ENCODE measurements around the gene RNF26.

Gene RNF26

GRCh38 chr11:119367661-119368120, 33.4 kb downstream of the RNF26 start:
- Mint-ChIP-seq H3K9me3 (no peaks in the 10 kb centered on the region), H3K27me3 (peaks cover 84% of the 10 kb centered on the region), H3K4me1 (peaks cover 15% of the 10 kb centered on the region), H3K27ac (no peak overlapping the region), H3K4me3 (no peak overlapping the region)
- no peak for DNase-seq
- no peak for ATAC-seq

- Mint-ChIP-seq H3K27ac (no peak overlapping the region), H3K27me3 (peaks cover 77% of the 10 kb centered on the region), H3K9me3 (no peaks in the 10 kb centered on the region), H3K4me1 (peaks cover 14% of the 10 kb centered on the region), H3K4me3 (no peak overlapping the region)
- ATAC-seq (no peak), DNase-seq (no peak)
These were observed 34.1 kb downstream of the RNF26 start for GRCh38 chr11:119368121-119369034.

GRCh38 chr11:119369132-119369925, 35.0 kb downstream of the RNF26 start:
- no peaks in the 10 kb centered on the region for H3K9me3 Mint-ChIP-seq
- ATAC-seq (no peak), DNase-seq (no peak)
- peaks cover 20% of the 10 kb centered on the region for H3K4me1 Mint-ChIP-seq
- H3K27me3 Mint-ChIP-seq = peaks cover 72% of the 10 kb centered on the region
- no peak overlapping the region for H3K4me3 Mint-ChIP-seq
- no peak overlapping the region for H3K27ac Mint-ChIP-seq

- ATAC-seq (no peak), DNase-seq (no peak)
- no peak overlapping the region for H3K27ac Mint-ChIP-seq
- peaks cover 13% of the 10 kb centered on the region for H3K4me1 Mint-ChIP-seq
- H3K27me3 Mint-ChIP-seq = peaks cover 60% of the 10 kb centered on the region
- H3K9me3 Mint-ChIP-seq = no peaks in the 10 kb centered on the region
- H3K4me3 Mint-ChIP-seq = no peak overlapping the region
These were observed 36.2 kb downstream of the RNF26 start for GRCh38 chr11:119370486-119371046.

GRCh38 chr11:119371067-119371601, 36.8 kb downstream of the RNF26 start:
- no peak overlapping the region for H3K4me3 Mint-ChIP-seq
- ATAC-seq (no peak), DNase-seq (no peak)
- H3K27me3 Mint-ChIP-seq = peaks cover 54% of the 10 kb centered on the region
- peaks cover 13% of the 10 kb centered on the region for H3K4me1 Mint-ChIP-seq
- no peaks in the 10 kb centered on the region for H3K9me3 Mint-ChIP-seq
- H3K27ac Mint-ChIP-seq = no peak overlapping the region

GRCh38 chr11:119371778-119372182, 37.5 kb downstream of the RNF26 start:
- peaks cover 48% of the 10 kb centered on the region for H3K27me3 Mint-ChIP-seq
- no peak overlapping the region for H3K4me3 Mint-ChIP-seq
- DNase-seq = no peak
- ATAC-seq = no peak
- H3K27ac Mint-ChIP-seq = no peak overlapping the region
- peaks cover 13% of the 10 kb centered on the region for H3K4me1 Mint-ChIP-seq
- no peaks in the 10 kb centered on the region for H3K9me3 Mint-ChIP-seq

- DNase-seq = no peak
- ATAC-seq = no peak
- Mint-ChIP-seq H3K27ac (no peak overlapping the region), H3K27me3 (peaks cover 41% of the 10 kb centered on the region), H3K4me3 (no peak overlapping the region), H3K9me3 (no peaks in the 10 kb centered on the region), H3K4me1 (peaks cover 17% of the 10 kb centered on the region)
These were observed 38.1 kb downstream of the RNF26 start for GRCh38 chr11:119372260-119373058.

- peaks cover 25% of the 10 kb centered on the region for H3K4me1 Mint-ChIP-seq
- H3K9me3 Mint-ChIP-seq = no peaks in the 10 kb centered on the region
- peak; percentile 33 for ATAC-seq
- H3K27ac Mint-ChIP-seq = peak overlapping the region in 1 of 2 donors; percentile 69
- no peak for DNase-seq
- no peak overlapping the region for H3K4me3 Mint-ChIP-seq
- peaks cover 33% of the 10 kb centered on the region for H3K27me3 Mint-ChIP-seq
These were observed 39.0 kb downstream of the RNF26 start for GRCh38 chr11:119373059-119373920.

- Mint-ChIP-seq H3K4me1 (peaks cover 27% of the 10 kb centered on the region), H3K27me3 (peaks cover 26% of the 10 kb centered on the region), H3K4me3 (no peak overlapping the region), H3K27ac (no peak overlapping the region), H3K9me3 (no peaks in the 10 kb centered on the region)
- no peak for DNase-seq
- no peak for ATAC-seq
These were observed 39.7 kb downstream of the RNF26 start for GRCh38 chr11:119373921-119374631.

GRCh38 chr11:119374632-119375336, 40.5 kb downstream of the RNF26 start:
- Mint-ChIP-seq H3K9me3 (no peaks in the 10 kb centered on the region), H3K27ac (no peak overlapping the region), H3K27me3 (peaks cover 19% of the 10 kb centered on the region), H3K4me3 (no peak overlapping the region), H3K4me1 (peaks cover 27% of the 10 kb centered on the region)
- ATAC-seq (no peak), DNase-seq (no peak)

- no peak for ATAC-seq
- no peaks in the 10 kb centered on the region for H3K9me3 Mint-ChIP-seq
- no peak overlapping the region for H3K4me3 Mint-ChIP-seq
- no peak overlapping the region for H3K27ac Mint-ChIP-seq
- DNase-seq = no peak
- peaks cover 27% of the 10 kb centered on the region for H3K4me1 Mint-ChIP-seq
- peaks cover 11% of the 10 kb centered on the region for H3K27me3 Mint-ChIP-seq
These were observed 41.2 kb downstream of the RNF26 start for GRCh38 chr11:119375337-119376196.

GRCh38 chr11:119376197-119376847, 42.0 kb downstream of the RNF26 start:
- peaks cover 10% of the 10 kb centered on the region for H3K27me3 Mint-ChIP-seq
- H3K4me1 Mint-ChIP-seq = peaks cover 27% of the 10 kb centered on the region
- H3K9me3 Mint-ChIP-seq = no peaks in the 10 kb centered on the region
- no peak overlapping the region for H3K4me3 Mint-ChIP-seq
- no peak overlapping the region for H3K27ac Mint-ChIP-seq
- ATAC-seq = no peak
- DNase-seq = no peak

Measured in stimulated activated naive CD8-positive, alpha-beta T cell treated with anti-CD3 and anti-CD28 coated beads, Interleukin-15, amount 100 ng/mL, for 72 hours (primary cell).